HG02885 (cell line): ENCODE measurements around the gene NNT.
"Not testable (repeated sequence)": the region's sequence is repeated elsewhere in the genome, so short reads cannot be mapped to it uniquely, and the experiment has no call there.

Experiments
- ATAC-seq: cut with Tn5 transposase; IDR thresholded peaks from one replicate; pipeline ENCODE4 v1.9.1; 2021; ENCODE audit warnings: mild to moderate bottlenecking; ENCODE audit not compliant: unreplicated experiment, poor library complexity

Gene NNT

GRCh38 chr5:43582082-43583005 is 20.6 kb upstream of the NNT start:
- no peak for ATAC-seq

- ATAC-seq, result no peak
These were observed 19.3 kb upstream of the NNT start for GRCh38 chr5:43583724-43584123.

- ATAC-seq, result no peak
These were observed 18.7 kb upstream of the NNT start for GRCh38 chr5:43584166-43584699.

- no peak for ATAC-seq
These were observed 14.1 kb upstream of the NNT start for GRCh38 chr5:43588842-43589241.

GRCh38 chr5:43589310-43589709 is 13.7 kb upstream of the NNT start:
- no peak for ATAC-seq

DNA sequence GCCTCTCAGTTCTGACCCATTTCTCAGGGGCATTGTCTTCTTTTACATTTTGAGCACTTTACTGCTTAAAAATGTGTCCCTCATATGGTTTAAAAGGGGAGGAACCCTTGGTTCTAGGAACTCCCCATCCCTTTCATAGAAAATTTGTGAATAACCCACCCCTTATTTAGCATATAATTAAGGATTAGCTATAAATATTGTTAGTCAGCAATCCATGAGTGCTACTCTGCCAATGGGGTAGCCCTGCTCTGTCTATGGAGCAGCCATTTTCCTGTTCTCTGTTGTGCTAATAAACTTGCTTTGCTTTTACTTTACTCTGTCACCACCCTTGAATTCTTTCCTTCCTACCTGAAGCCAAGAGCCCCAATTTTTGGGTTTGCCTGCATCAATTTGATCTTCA is 12.3 kb upstream of the NNT start:
- no peak for ATAC-seq

GRCh38 chr5:43592363-43592762 is 10.6 kb upstream of the NNT start:
- ATAC-seq, result peak; percentile 56

- ATAC-seq, result not testable (repeated sequence)
These were observed 4.1 kb upstream of the NNT start for GRCh38 chr5:43598927-43599326.

GRCh38 chr5:43601454-43602260 is 1.3 kb upstream of the NNT start:
- peak; percentile 43 for ATAC-seq

DNA sequence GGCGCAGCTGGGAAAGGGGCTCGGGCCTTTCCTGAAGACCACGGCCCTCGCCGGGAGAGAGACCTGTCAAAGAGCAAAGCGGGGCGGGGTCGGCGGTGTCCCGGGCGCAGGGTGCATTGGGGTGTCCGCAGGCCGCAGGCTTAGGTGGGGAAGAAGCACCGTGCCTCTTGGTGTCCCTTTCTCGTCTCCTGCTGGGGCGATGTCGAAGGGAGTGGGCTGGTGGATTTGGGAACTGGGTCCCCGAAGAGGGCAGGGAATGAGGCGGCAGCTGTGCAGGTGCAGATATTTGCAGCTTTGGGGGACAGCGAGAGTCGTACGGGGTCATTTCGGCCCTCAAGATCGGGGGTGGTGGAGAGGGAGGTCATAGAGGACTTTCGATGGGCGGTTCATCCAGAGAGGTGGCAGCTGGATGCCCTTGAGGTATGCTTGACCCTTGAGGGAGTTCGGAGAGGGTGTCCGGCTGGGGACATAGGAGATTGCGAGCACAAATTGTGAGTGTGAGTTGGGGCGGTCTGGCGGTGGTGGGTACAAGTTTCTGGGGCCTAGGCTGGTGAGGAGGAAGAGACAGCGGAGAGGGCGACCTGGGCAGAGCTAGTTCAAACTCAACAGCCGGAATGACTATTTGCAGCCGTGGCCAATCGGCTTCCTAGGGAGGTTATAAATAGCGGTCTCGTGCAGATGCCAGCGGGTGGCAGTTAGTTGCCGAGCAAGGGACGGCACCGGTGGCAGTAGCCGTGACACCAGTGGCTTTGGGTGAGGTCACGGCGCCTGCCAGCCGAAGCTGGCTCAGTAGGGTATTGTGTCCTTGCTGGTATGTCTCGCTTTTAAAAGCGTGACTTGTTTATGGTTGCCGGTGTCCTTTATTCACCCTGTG is 601 bp downstream of the NNT start:
- ATAC-seq, result peak; percentile 39

GRCh38 chr5:43604699-43605098 is 1.7 kb downstream of the NNT start:
- ATAC-seq, result no peak

DNA sequence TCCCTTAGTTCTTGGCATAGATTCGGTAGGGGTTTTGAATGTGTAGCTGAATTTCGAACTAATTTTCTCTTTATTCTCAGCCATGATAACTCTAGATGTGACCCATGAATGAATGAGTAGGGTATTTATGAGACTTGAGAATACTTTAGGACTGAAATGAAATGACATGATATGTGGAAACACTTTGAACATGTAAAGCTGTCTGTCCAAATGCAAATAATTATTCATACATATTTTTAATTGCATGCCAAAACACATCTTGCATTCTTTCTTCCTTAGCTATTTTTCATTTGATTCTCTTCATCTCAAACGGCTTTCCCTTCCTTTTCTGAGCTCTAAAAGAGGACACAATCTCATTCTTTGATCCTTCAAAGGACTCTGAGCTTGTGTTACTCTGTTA is 3.4 kb downstream of the NNT start:
- ATAC-seq, result no peak

- ATAC-seq, result no peak
These were observed 5.4 kb downstream of the NNT start for GRCh38 chr5:43608406-43608805.

DNA sequence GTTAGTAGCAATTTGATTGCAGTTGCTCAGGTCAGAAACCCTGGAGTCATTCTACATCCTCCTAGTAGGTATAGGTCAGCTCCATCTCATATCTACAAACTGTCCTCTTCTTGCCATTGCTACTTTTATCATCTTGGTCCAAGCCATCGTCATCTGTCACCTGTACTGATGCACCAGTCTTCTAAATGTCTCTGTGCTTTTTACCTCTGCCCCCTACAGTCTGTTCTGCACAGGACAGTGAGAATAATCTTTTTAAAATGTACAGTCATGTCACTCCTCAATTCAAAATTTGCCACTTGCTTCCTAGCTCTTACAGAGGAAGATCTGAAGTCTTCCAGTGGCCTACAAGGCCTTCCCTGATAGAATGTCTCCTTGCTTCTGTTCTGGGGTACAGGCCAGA is 6.8 kb downstream of the NNT start:
- ATAC-seq, result peak; percentile 97

DNA sequence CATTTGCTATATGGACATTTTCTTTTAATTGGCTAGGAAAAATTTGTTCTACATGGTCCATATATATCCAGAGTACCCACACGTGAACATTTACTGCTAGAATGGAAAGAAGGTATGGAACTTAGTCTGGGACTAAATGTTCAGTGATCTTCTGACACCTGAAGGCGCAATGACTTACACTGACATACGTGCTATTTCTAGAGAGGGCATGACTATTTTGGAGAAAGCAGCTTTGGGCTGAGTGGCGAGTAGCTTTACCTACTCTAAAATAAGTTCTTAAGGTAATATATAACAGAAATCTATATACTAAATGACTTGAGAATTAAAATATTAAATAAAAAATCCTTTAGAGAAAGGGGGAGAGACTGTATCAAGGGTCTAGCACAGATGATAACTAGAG is 10.4 kb downstream of the NNT start:
- ATAC-seq, result no peak

DNA sequence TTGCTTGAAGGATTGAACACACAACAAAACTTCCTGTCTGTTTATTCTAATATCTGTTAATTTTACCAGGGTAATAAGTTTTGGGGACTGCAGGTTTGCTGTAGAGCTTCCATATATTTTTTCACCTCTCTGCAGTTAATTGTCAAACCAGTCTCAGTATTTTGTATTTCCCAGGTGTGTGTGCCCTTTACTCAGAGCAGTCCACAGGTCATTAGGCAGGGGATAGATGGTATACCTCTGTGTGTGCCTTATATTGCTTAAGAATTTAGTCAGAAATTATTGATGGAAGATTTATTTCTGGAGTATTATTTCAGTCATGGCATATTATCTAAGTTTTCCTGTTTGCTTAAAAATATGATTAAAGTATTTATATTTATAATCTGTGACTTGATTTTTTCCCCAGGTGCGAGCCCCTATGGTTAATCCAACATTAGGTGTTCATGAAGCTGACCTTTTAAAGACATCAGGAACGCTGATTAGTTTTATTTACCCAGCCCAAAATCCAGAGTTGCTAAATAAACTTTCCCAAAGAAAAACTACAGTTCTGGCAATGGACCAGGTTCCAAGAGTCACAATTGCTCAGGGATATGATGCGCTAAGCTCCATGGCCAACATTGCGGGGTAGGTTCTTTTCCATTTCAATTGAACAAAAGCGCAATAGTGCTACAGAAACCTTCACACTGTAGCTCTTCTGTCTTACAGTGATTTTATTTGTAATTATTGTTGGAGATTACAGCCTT is 12.6 kb downstream of the NNT start:
- no peak for ATAC-seq

GRCh38 chr5:43616535-43616934 is 13.6 kb downstream of the NNT start:
- ATAC-seq, result no peak

GRCh38 chr5:43619380-43619779 is 16.4 kb downstream of the NNT start:
- ATAC-seq, result no peak

- no peak for ATAC-seq
These were observed 16.9 kb downstream of the NNT start for GRCh38 chr5:43619911-43620310.
